Renal pelvis (tissue), 4 donors: ENCODE results near the gene SYN1. TPM values are rescaled to one million over a fixed set of nuclear protein-coding genes. Genes with fewer than 3 reads are reported as not detected.

Experiments used
- DNase-seq: peaks from one replicate; pipeline ENCODE4 v3.0.0-alpha.2; 2013
- polyA plus RNA-seq, 3 donors: library from polyadenylated mRNA; unstranded; fragments of 120-200 nt; gene quantifications; one replicate each; pipeline ENCODE4 v1.2.1, GENCODE V29; 2013; ENCODE audit not compliant: insufficient read length in 3 of 3

Gene SYN1
- polyA plus RNA-seq, 3 donors, result 4.4 to 7.4 (median 5.4) TPM

DNA sequence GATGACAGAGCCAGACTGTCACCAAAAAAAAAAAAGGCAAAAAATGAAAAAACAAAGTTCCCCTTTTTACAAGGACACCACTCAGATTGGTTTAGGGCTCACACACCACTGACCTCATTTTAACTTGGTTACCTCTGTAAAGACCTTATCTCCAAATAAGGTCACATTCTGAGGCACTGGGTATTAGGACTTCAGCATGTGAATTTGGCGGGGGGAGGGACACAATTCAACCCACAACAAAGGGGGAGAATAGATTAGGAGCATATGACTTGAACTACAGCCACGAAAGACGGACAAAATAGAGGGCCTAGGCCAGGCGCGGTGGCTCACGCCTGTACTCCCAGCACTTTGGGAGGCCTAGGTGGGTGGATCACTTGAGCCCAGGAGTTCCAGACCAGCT lies 89.6 kb downstream of the SYN1 start:
- DNase-seq, result no peak

DNA sequence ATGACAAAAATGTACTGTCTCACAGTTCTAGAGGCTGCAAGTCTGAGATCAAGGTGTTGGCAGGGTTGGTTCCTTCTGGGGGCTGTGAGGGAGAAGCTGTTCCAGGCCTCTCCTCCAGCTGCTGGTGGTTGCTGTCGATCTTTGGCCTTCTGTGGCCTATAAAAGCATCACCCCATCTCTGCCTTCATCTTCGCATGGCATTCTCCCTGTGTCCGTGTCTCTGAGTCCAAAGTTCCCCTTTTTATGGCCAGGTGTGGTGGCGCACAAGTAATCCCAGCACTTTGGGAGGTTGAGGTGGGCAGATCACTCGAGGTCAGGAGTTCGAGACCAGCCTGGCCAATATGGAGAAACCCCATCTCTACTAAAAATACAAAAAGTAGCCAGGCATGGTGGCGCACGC lies 90.1 kb downstream of the SYN1 start:
- DNase-seq, result no peak

DNA sequence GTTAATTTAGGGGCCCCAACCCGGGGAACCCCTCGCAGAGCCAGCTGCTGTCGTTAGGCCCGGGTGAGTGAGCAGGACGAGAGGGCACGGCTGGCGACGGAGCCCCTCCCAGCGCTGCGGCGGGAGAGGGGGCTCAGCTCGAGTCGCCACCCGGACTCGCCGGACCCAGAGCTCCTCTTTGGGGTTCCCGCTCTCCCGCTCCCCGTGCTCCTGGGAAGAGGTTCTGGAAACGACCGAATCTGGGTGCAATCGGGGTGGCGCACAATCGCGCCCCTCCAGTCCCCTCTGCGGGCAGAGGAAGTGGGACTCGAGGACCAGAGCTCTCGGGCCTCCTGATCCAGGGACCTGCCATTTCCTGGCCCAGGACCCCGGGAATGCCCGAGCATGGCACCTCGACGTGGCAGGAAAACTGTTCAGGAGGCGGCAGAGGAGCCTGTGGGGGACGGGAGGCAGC lies 95.9 kb downstream of the SYN1 start:
- no peak for DNase-seq

DNA sequence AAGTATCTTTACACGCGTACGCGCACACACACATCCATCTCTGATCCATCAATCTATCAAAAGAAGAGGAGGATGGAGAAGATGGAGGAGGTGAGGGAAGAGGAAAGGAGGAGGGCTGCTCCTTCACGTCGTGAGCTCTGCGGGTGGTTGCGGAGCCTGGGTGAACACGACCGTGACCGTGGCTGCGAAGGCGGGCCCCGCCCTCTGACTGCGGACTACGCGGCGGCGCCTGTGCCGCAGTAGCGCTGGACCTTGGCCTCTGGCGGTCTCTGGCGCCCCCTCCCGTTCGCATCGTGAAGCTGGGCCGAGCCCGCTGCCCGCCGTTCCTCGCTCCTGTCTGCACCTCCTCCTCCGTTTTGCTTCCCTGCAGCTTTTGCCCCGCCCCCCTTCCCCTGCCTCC lies 96.4 kb downstream of the SYN1 start:
- peak; percentile 71 for DNase-seq

Other genes starting within 250 kb of the SYN1 start
- gene ZNF157, start 249.3 kb downstream of the SYN1 start, polyA plus RNA-seq, result 1 to 10 TPM in 2 of 3 donors, under 1 TPM in 1; 0.87 to 1.5 (median 1.1) TPM
- gene ZNF41, start 136.6 kb downstream of the SYN1 start, polyA plus RNA-seq, result 10 to 100 TPM; 11.2 to 13.0 (median 12.8) TPM
- gene ARAF, start 58.7 kb downstream of the SYN1 start, polyA plus RNA-seq, result 10 to 100 TPM; 67.2 to 77.1 (median 68.7) TPM
- gene TIMP1, start 37.4 kb downstream of the SYN1 start, polyA plus RNA-seq, result 100 to 1,000 TPM in 1 of 3 donors, 10 to 100 TPM in 2; 66.9 to 103 (median 72.7) TPM
- gene CFP, start 10.1 kb upstream of the SYN1 start, polyA plus RNA-seq, result 1 to 10 TPM; 1.7 to 3.2 (median 2.6) TPM
- gene ELK1, start 30.7 kb upstream of the SYN1 start, polyA plus RNA-seq, result 10 to 100 TPM; 30.3 to 34.1 (median 32.7) TPM
- 100 to 1,000 TPM; 106 to 117 (median 113) TPM for gene UXT, start 39.3 kb upstream of the SYN1 start, polyA plus RNA-seq
- gene ZNF81, start 217.0 kb upstream of the SYN1 start, polyA plus RNA-seq, result 10 to 100 TPM in 1 of 3 donors, 1 to 10 TPM in 2; 6.5 to 10.6 (median 8.9) TPM